Pancreas (tissue), 10 donors: Measurements from ENCODE around the gene SEPTIN8. TPM values are rescaled to one million over a fixed set of nuclear protein-coding genes. Genes with fewer than 3 reads are reported as not detected.

Source experiments
- ATAC-seq, 4 donors: fragments of 200-7000 bp; cut with Tn5 transposase; one replicate each; pipeline versions ENCODE4 v1.8.0 to v1.9.1; 2020; ENCODE audit warnings: mild to moderate bottlenecking in 4 of 4, moderate library complexity in 4 of 4
- DNase-seq, 6 donors: peaks; one replicate each; pipeline ENCODE4 v3.0.0-alpha.2; 2020
- FAIRE-seq: peaks from 2 replicates; lab custom pipeline; 2012; peaks lifted over from hg19 to GRCh38; lab: Jason Lieb, UNC
- H3K27ac ChIP-seq, 4 donors: fragments of 200-600 bp; sonication (generic); 1 replicate in 3 of 4; 2 replicates in 1 of 4; pipeline versions ENCODE4 v1.5.0 to v1.8.0; 2020
- H3K27me3 ChIP-seq, 4 donors: fragments of 200-600 bp; one replicate each; pipeline ENCODE4 v1.8.0; 2021
- H3K36me3 ChIP-seq, 3 donors: fragments of 200-600 bp; sonication (generic) in 1 of 3; one replicate each; pipeline versions ENCODE4 v1.5.0 to v1.8.0; 2020 to 2021
- H3K4me1 ChIP-seq, 3 donors: fragments of 200-600 bp; one replicate each; pipeline ENCODE4 v1.8.0; 2021
- H3K4me3 ChIP-seq, 4 donors: fragments of 200-600 bp; sonication (generic) in 2 of 4; one replicate each; pipeline versions ENCODE4 v1.5.0 to v1.8.0; 2020 to 2021
- H3K9me3 ChIP-seq, 4 donors: fragments of 200-600 bp; one replicate each; pipeline ENCODE4 v1.8.0; 2021
- CTCF ChIP-seq, 4 donors: fragments of 200-600 bp; sonication (generic) in 3 of 4; IDR thresholded peaks; one replicate each; pipeline versions ENCODE4 v1.5.0 to v1.8.0; 2021; ENCODE audit warnings: antibody characterized with exemption in 4 of 4
- WGBS, 2 donors: extraction: QIAGEN DNeasy Blood & Tissue Kit; methylation state at CpG; one replicate each; pipeline ENCODE4 v1.1.7; 2013; 5-methylcytosine and 5-hydroxymethylcytosine counted together
- intact Hi-C, 3 donors: fragments of 100-400 bp; cut with DNase I; formaldehyde crosslinking; loops; one replicate each; pipeline versions ENCODE4 v1.11.1 to v1.14.2; 2022
- polyA plus RNA-seq, 2 donors: library from polyadenylated mRNA; stranded (reverse); fragments of 200-250 nt; gene quantifications; one replicate each; pipeline ENCODE4 v1.2.3, GENCODE V29; 2013
- total RNA-seq, 6 donors: library from RNA; stranded (reverse); fragmentation: NEBNext Ultra II Directional in 4 of 6; extraction: Animal tissue kit (Norgen Biotek cat#: 25700) in 4 of 6; gene quantifications; one replicate each; pipeline versions ENCODE4 v1.2.1 to v1.2.4, GENCODE V29; 2021 to 2023
- donor health status: healthy with polysubstance abuse.
- donor health status: DM: no; HTN: no; CAD: no; lungs with moderate emphysema.
- donor health status: DM: no; HTN: no; CAD: no.
- donor health status: control.
- donor health status: control.
- donor health status: Bipolar disorder and iron deficiency.
- donor health status: DM: yes; HTN: yes; CAD: no.
- donor health status: DM: no; HTN: no; CAD: no.
- donor health status: DM: no; HTN: no; CAD: no.
- donor health status: DM: yes; HTN: yes; CAD: no.

The SEPTIN8 gene
- total and polyA plus RNA-seq, 8 donors, result 13.1 to 32.8 (median 18.3) TPM

- Histone ChIP-seq H3K4me1 (no peaks in the 10 kb centered on the region), H3K9me3 (no peaks in the 10 kb centered on the region), H3K27me3 (no peaks in the 10 kb centered on the region), H3K27ac (no peak overlapping the region), H3K36me3 (peaks cover 0 to 7% (median 0%) of the 10 kb centered on the region in 3 donors), H3K4me3 (no peak overlapping the region)
- WGBS, 2 donors, result 92 to 93% methylated on average over 3 of the region's 3 CpGs
- DNase-seq, result no peak
- no peak for TF ChIP-seq CTCF (IDR thresholded peaks at IDR 0.05)
- ATAC-seq, result no peak
- intact Hi-C loops, result loop anchor here in 1 of 3 donors (5.0 to 10.0 kb wide), 3 partner anchors 60 to 300 kb away; no protein-coding TSS in a partner anchor
- FAIRE-seq, result no peak
These were observed 47.4 kb upstream of the SEPTIN8 start for GRCh38 chr5:132824426-132824825.

GRCh38 chr5:132823481-132824050, 46.5 kb upstream of the SEPTIN8 start:
- peaks cover 0 to 7% (median 0%) of the 10 kb centered on the region in 3 donors for H3K36me3 ChIP-seq
- no peak for TF ChIP-seq CTCF (IDR thresholded peaks at IDR 0.05)
- intact Hi-C loops, result loop anchor here in 1 of 3 donors (5.0 to 10.0 kb wide), 3 partner anchors 61 to 299 kb away; no protein-coding TSS in a partner anchor
- 78 to 81% methylated on average over 7 of the region's 7 CpGs for WGBS, 2 donors
- DNase-seq (peak in 2 of 6 donors; percentile 55 to 67), FAIRE-seq (no peak), ATAC-seq (peak in 3 of 4 donors; percentile 18 to 46 (median 28))
- no peaks in the 10 kb centered on the region for H3K4me1 ChIP-seq
- H3K27ac ChIP-seq, result no peak overlapping the region
- H3K4me3 ChIP-seq, result peak overlapping the region in 1 of 4 donors; percentile 36
- no peaks in the 10 kb centered on the region for H3K27me3 ChIP-seq
- H3K9me3 ChIP-seq, result no peaks in the 10 kb centered on the region

GRCh38 chr5:132822650-132823480, 45.8 kb upstream of the SEPTIN8 start:
- no peaks in the 10 kb centered on the region for H3K9me3 ChIP-seq
- peak; percentile 39 to 82 (median 56) for DNase-seq
- H3K4me3 ChIP-seq, result peak overlapping the region in 2 of 4 donors; percentile 7 to 36
- no peak for TF ChIP-seq CTCF (IDR thresholded peaks at IDR 0.05)
- H3K36me3 ChIP-seq, result peaks cover 0 to 7% (median 0%) of the 10 kb centered on the region in 3 donors
- H3K27ac ChIP-seq, result no peak overlapping the region
- 37 to 38% methylated on average over 53 to 68 of the region's 68 CpGs for WGBS, 2 donors
- intact Hi-C loops, result loop anchor here in 1 of 3 donors (5.0 to 10.0 kb wide), 3 partner anchors 62 to 298 kb away; no protein-coding TSS in a partner anchor
- H3K4me1 ChIP-seq, result no peaks in the 10 kb centered on the region
- peak; percentile 42 to 71 (median 59) for ATAC-seq
- no peaks in the 10 kb centered on the region for H3K27me3 ChIP-seq
- no peak for FAIRE-seq

GRCh38 chr5:132821791-132822190, 44.8 kb upstream of the SEPTIN8 start:
- no peak overlapping the region for H3K27ac ChIP-seq
- H3K4me1 ChIP-seq, result no peaks in the 10 kb centered on the region
- no peaks in the 10 kb centered on the region for H3K9me3 ChIP-seq
- FAIRE-seq (no peak), ATAC-seq (peak in 1 of 4 donors; percentile 17), DNase-seq (no peak)
- H3K36me3 ChIP-seq, result peaks cover 0 to 7% (median 0%) of the 10 kb centered on the region in 3 donors
- intact Hi-C loops, result loop anchor here in 1 of 3 donors (5.0 to 10.0 kb wide), 3 partner anchors 63 to 297 kb away; no protein-coding TSS in a partner anchor
- no peaks in the 10 kb centered on the region for H3K27me3 ChIP-seq
- no peak overlapping the region for H3K4me3 ChIP-seq
- TF ChIP-seq CTCF (IDR thresholded peaks at IDR 0.05), result no peak
- WGBS, 2 donors, result 76 to 83% methylated on average over 1 of the region's 1 CpG
